ENCODE data around the gene MAGI1.
"Not testable (repeated sequence)": the region's sequence is repeated elsewhere in the genome, so short reads cannot be mapped to it uniquely, and the experiment has no call there.

The MAGI1 gene

DNA sequence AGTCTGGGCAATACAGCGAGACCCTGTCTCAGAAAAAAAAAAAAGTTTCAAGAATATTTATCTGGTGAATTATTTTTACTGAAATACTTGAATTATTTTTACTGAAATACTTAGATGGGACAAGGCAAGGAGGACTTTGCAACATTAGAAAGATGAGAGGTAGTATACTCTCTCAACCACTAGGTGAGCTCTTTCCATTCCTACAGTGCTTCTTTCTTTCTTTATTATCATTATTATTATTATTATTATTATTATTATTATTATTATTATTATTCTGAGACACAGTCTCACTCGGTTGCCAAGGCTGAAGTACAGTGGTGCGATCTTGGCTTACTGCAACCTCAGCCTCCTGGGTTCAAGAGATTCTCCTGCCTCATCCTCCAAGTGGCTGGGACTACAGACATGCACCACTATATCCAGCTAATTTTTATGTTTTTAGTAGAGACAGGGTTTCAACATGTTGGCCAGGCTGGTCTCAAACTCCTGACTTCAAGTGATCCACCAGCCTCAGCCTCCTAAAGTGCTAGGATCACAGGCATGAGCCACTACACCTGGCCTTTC is 468.8 kb downstream of the MAGI1 start:
- Histone ChIP-seq H3K27ac (ENCODE audit: low read length) (no peak overlapping the region), H3K36me3 (ENCODE audit: control insufficient read depth, low read depth, low read length) (no peaks in the 10 kb centered on the region), H3K9ac (ENCODE audit: low read length) (no peak overlapping the region), H3K4me3 (ENCODE audit: low read length) (no peak overlapping the region), H3K9me3 (ENCODE audit: control insufficient read depth, low read depth, low read length) (no peaks in the 10 kb centered on the region), H3K4me1 (ENCODE audit: control insufficient read depth, low read depth, low read length) (peaks cover 2% of the 10 kb centered on the region), H3K27me3 (ENCODE audit: control insufficient read depth, insufficient read depth, low read length) (no peaks in the 10 kb centered on the region)

DNA sequence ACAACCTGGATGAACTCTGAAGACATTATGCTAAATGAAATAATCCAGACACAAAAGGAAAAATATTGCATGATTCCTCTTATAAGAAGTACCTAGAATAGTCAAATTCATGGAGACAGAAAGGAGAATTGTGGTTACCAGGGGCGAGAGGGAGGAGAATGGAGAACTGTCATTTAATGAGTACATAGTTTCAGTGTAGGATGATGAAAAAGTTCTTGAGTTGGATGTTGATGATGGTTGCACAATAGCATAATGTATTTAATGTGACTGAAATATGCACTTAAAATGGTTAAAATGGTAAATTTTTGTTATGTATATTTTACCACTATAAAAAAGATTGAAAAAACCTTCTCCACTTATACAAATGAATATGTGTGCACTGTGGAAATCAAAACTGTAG is 469.6 kb downstream of the MAGI1 start:
- H3K27me3 ChIP-seq (ENCODE audit: control insufficient read depth, insufficient read depth, low read length): no peaks in the 10 kb centered on the region
- H3K4me3 ChIP-seq (ENCODE audit: low read length): no peak overlapping the region
- H3K4me1 ChIP-seq (ENCODE audit: control insufficient read depth, low read depth, low read length): peaks cover 3% of the 10 kb centered on the region
- no peaks in the 10 kb centered on the region for H3K36me3 ChIP-seq (ENCODE audit: control insufficient read depth, low read depth, low read length)
- no peak overlapping the region for H3K9ac ChIP-seq (ENCODE audit: low read length)
- H3K27ac ChIP-seq (ENCODE audit: low read length): no peak overlapping the region
- H3K9me3 ChIP-seq (ENCODE audit: control insufficient read depth, low read depth, low read length): no peaks in the 10 kb centered on the region

DNA sequence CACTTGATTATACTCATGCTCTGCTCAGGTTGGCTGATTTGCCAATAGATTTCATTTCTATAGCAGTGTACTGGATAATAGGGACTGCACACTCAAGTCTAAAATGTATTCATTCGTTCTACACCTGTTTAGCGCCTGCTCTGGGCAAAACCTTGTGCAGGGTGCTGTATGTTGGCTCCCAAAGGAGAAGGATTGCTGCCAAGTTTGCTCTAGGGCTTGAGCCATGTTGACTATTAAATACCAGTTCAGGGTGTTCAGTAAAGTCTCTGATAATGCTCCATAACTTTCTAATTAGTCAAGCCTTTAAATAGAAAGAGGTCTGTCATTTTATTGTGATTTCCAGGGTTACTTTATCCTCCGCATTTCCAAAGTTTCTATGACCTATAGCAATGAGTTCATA is 470.2 kb downstream of the MAGI1 start:
- H3K27ac ChIP-seq (ENCODE audit: low read length): no peak overlapping the region
- no peaks in the 10 kb centered on the region for H3K27me3 ChIP-seq (ENCODE audit: control insufficient read depth, insufficient read depth, low read length)
- H3K36me3 ChIP-seq (ENCODE audit: control insufficient read depth, low read depth, low read length): no peaks in the 10 kb centered on the region
- H3K9me3 ChIP-seq (ENCODE audit: control insufficient read depth, low read depth, low read length): no peaks in the 10 kb centered on the region
- H3K4me3 ChIP-seq (ENCODE audit: low read length): no peak overlapping the region
- H3K9ac ChIP-seq (ENCODE audit: low read length): no peak overlapping the region
- peaks cover 9% of the 10 kb centered on the region for H3K4me1 ChIP-seq (ENCODE audit: control insufficient read depth, low read depth, low read length)

DNA sequence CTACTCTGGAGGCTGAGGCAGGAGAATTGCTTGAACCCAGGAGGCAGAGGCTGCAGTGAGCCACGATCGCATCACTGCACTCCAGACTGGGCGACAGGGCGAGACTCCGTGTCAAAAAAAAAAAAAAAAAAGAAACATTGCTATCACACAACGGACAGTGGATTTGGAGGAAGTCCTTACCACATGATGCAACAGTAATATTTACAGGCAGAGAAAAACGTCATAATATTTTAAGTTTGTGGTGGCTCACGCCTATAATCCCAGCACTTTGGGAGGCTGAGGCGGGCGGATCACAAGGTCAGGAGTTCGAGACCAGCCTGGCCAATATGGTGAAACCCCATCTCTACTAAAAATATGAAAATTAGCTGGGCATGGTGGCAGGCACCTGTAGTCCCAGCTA is 473.0 kb downstream of the MAGI1 start:
- not testable (repeated sequence) for H3K27ac ChIP-seq (ENCODE audit: low read length); H3K36me3 ChIP-seq (ENCODE audit: control insufficient read depth, low read depth, low read length); H3K9ac ChIP-seq (ENCODE audit: low read length); H3K27me3 ChIP-seq (ENCODE audit: control insufficient read depth, insufficient read depth, low read length); H3K9me3 ChIP-seq (ENCODE audit: control insufficient read depth, low read depth, low read length); H3K4me3 ChIP-seq (ENCODE audit: low read length)
- H3K4me1 ChIP-seq (ENCODE audit: control insufficient read depth, low read depth, low read length): peaks cover 14% of the 10 kb centered on the region

DNA sequence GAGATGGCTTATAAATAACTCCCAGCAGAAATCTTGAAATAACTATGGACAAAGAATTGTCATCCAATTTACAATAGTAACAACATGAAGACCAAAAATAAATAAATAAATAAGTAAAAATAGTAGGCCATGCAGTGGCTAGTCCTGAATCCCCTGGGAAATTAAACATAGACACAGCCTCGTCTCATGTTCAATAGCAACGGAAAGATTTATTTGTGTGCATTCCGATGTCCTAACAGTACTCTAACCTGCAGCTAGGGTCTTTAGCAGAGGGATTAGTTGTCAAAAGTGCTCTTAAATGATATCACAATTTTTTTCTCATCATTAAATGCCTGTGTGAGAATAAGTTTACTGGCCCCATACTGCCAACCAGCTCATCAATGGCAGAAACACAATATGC is 474.2 kb downstream of the MAGI1 start:
- no peaks in the 10 kb centered on the region for H3K9me3 ChIP-seq (ENCODE audit: control insufficient read depth, low read depth, low read length)
- peaks cover 14% of the 10 kb centered on the region for H3K4me1 ChIP-seq (ENCODE audit: control insufficient read depth, low read depth, low read length)
- no peaks in the 10 kb centered on the region for H3K27me3 ChIP-seq (ENCODE audit: control insufficient read depth, insufficient read depth, low read length)
- H3K27ac ChIP-seq (ENCODE audit: low read length): no peak overlapping the region
- no peak overlapping the region for H3K9ac ChIP-seq (ENCODE audit: low read length)
- no peak overlapping the region for H3K4me3 ChIP-seq (ENCODE audit: low read length)
- H3K36me3 ChIP-seq (ENCODE audit: control insufficient read depth, low read depth, low read length): no peaks in the 10 kb centered on the region

DNA sequence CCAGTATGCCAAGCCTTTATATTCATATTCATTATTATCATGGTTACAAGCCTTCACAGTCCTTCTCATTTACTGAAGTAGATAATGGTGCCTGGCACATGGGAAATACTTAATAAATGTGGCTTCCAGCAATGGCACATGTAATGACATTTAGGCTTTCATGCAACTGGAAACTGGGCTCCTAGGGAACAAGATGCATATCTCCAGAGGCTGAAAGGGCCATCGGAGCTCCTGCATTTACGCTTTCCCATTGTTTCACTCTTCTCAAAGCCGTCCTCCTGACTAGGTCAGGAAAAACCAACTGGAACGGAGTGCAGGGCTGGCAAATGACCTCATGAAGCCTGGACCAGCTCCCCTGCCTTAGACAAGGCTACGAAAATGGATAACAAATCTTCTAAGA is 474.9 kb downstream of the MAGI1 start:
- Histone ChIP-seq H3K9ac (ENCODE audit: low read length) (no peak overlapping the region), H3K27me3 (ENCODE audit: control insufficient read depth, insufficient read depth, low read length) (no peaks in the 10 kb centered on the region), H3K9me3 (ENCODE audit: control insufficient read depth, low read depth, low read length) (no peaks in the 10 kb centered on the region), H3K27ac (ENCODE audit: low read length) (no peak overlapping the region), H3K36me3 (ENCODE audit: control insufficient read depth, low read depth, low read length) (no peaks in the 10 kb centered on the region), H3K4me1 (ENCODE audit: control insufficient read depth, low read depth, low read length) (peaks cover 14% of the 10 kb centered on the region), H3K4me3 (ENCODE audit: low read length) (no peak overlapping the region)

DNA sequence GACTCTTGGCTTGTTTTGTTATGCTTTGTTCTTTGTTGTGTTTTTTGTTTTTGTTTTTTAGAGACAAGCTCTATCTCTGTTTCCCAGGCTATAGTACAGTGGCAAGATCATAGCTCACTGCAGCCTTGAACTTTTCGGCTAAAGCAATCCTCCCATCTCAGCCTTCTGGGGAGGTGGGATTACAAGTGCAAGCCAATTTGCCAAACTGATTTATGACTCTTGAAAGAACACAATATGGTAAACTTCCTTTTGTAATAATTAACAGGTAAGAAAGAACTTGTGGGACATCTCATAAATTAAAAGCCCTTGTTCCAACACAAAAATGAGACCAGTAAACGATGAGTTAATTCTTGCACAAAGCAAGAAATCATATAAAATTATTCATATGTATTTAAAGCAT is 476.3 kb downstream of the MAGI1 start:
- Histone ChIP-seq H3K4me3 (ENCODE audit: low read length) (no peak overlapping the region), H3K4me1 (ENCODE audit: control insufficient read depth, low read depth, low read length) (peaks cover 14% of the 10 kb centered on the region), H3K27me3 (ENCODE audit: control insufficient read depth, insufficient read depth, low read length) (no peaks in the 10 kb centered on the region), H3K9me3 (ENCODE audit: control insufficient read depth, low read depth, low read length) (no peaks in the 10 kb centered on the region), H3K9ac (ENCODE audit: low read length) (no peak overlapping the region), H3K36me3 (ENCODE audit: control insufficient read depth, low read depth, low read length) (no peaks in the 10 kb centered on the region), H3K27ac (ENCODE audit: low read length) (no peak overlapping the region)

DNA sequence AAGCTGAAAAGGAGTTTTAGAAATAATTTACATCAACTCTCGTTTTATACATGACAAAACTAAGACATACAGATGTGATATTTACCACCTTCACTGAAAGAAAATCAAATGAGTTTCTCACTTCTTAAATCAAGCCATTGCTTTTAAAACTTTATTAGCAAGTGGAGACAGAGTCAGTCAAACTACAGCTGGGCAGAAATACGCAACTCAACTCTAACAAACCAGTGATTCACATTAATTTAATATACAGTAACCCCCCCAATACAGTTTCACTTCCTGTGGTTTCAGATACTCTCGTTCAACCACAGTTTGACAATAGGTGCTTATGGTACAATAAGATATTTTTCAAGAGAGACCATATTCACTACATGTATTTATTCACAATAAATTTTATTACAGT is 477.1 kb downstream of the MAGI1 start:
- H3K36me3 ChIP-seq (ENCODE audit: control insufficient read depth, low read depth, low read length): no peaks in the 10 kb centered on the region
- H3K4me3 ChIP-seq (ENCODE audit: low read length): no peak overlapping the region
- H3K27ac ChIP-seq (ENCODE audit: low read length): no peak overlapping the region
- H3K9ac ChIP-seq (ENCODE audit: low read length): no peak overlapping the region
- H3K9me3 ChIP-seq (ENCODE audit: control insufficient read depth, low read depth, low read length): no peaks in the 10 kb centered on the region
- no peaks in the 10 kb centered on the region for H3K27me3 ChIP-seq (ENCODE audit: control insufficient read depth, insufficient read depth, low read length)
- peaks cover 14% of the 10 kb centered on the region for H3K4me1 ChIP-seq (ENCODE audit: control insufficient read depth, low read depth, low read length)

DNA sequence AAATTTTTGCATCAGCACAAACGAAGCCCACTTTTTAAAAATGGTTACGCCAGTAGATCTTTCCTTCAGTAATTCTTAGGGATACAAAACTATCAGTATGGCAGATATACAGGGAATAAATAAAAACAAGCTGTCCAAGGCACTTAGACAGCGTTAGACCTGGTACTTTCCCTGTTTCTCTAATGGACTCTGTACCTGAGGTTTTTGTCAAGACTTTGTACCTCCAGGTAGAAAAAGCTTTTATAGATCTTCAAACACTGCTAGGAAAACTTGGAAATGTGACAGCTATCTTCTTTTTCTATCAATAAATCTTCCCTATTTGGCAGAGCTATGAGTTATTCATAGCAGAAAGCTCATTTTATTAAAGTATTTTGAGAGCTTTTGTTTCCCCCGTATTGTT is 477.8 kb downstream of the MAGI1 start:
- H3K27ac ChIP-seq (ENCODE audit: low read length): no peak overlapping the region
- H3K4me1 ChIP-seq (ENCODE audit: control insufficient read depth, low read depth, low read length): peaks cover 14% of the 10 kb centered on the region
- no peaks in the 10 kb centered on the region for H3K9me3 ChIP-seq (ENCODE audit: control insufficient read depth, low read depth, low read length)
- H3K36me3 ChIP-seq (ENCODE audit: control insufficient read depth, low read depth, low read length): no peaks in the 10 kb centered on the region
- no peak overlapping the region for H3K9ac ChIP-seq (ENCODE audit: low read length)
- no peak overlapping the region for H3K4me3 ChIP-seq (ENCODE audit: low read length)
- no peaks in the 10 kb centered on the region for H3K27me3 ChIP-seq (ENCODE audit: control insufficient read depth, insufficient read depth, low read length)

DNA sequence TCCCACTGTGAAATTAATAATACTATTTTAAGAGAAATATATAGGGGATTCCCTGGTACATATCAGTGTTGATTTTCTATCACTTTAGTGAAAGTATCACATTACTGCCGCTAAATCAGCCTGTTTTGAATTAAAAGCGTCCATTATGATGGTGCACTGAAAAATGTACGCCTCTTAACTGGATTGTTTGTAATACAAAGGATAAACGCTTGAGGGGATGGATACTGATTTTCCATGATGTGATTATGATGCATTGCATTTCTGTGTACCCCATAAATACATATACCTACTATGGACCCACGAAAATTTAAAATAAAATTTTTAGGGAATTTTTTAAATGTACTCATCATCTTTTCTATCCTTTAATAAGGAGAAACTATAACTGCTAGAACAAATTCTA is 478.6 kb downstream of the MAGI1 start:
- H3K9me3 ChIP-seq (ENCODE audit: control insufficient read depth, low read depth, low read length): no peaks in the 10 kb centered on the region
- peaks cover 14% of the 10 kb centered on the region for H3K4me1 ChIP-seq (ENCODE audit: control insufficient read depth, low read depth, low read length)
- H3K4me3 ChIP-seq (ENCODE audit: low read length): no peak overlapping the region
- H3K36me3 ChIP-seq (ENCODE audit: control insufficient read depth, low read depth, low read length): no peaks in the 10 kb centered on the region
- H3K27me3 ChIP-seq (ENCODE audit: control insufficient read depth, insufficient read depth, low read length): no peaks in the 10 kb centered on the region
- no peak overlapping the region for H3K9ac ChIP-seq (ENCODE audit: low read length)
- H3K27ac ChIP-seq (ENCODE audit: low read length): no peak overlapping the region

DNA sequence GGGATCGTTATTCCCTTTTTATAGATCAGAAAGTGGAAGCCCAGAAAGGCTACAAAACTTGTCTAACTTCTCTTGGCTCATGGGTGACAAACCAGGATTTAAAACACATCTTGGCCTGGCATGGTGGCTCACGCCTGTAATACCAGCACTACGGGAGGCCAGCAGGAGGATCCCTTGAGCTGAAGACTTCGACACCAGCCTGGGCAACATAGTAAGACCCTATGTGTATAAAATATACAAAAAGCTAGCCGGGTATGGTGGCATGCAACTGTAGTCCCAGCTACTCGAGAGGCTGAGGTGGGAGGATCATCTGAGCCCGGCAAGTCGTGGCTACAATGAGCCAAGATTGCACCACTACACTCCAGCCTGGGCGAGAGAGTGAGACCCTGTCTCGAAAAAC is 479.1 kb downstream of the MAGI1 start:
- no peaks in the 10 kb centered on the region for H3K27me3 ChIP-seq (ENCODE audit: control insufficient read depth, insufficient read depth, low read length)
- H3K9ac ChIP-seq (ENCODE audit: low read length): no peak overlapping the region
- no peaks in the 10 kb centered on the region for H3K9me3 ChIP-seq (ENCODE audit: control insufficient read depth, low read depth, low read length)
- peaks cover 14% of the 10 kb centered on the region for H3K4me1 ChIP-seq (ENCODE audit: control insufficient read depth, low read depth, low read length)
- H3K4me3 ChIP-seq (ENCODE audit: low read length): no peak overlapping the region
- H3K36me3 ChIP-seq (ENCODE audit: control insufficient read depth, low read depth, low read length): no peaks in the 10 kb centered on the region
- H3K27ac ChIP-seq (ENCODE audit: low read length): no peak overlapping the region

DNA sequence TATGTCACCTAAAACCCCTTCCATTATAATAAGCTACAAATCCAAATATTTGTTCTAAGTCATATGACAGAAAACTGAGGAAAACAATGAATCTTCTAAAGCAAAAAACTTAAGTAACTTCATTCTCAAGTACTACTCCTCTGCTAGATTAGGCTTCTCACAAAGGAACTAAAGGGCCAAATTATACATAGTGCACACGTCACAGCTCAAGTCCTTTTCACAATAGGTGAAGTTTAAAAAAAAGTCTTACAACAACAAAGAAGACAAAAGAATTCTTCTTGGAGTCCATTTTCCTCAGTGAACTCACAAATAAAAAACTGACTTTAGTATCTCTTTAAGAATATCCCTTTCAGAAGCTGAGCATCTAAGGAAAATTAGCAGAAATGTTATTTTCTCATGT is 479.9 kb downstream of the MAGI1 start:
- Histone ChIP-seq H3K4me3 (ENCODE audit: low read length) (no peak overlapping the region), H3K36me3 (ENCODE audit: control insufficient read depth, low read depth, low read length) (no peaks in the 10 kb centered on the region), H3K9ac (ENCODE audit: low read length) (no peak overlapping the region), H3K4me1 (ENCODE audit: control insufficient read depth, low read depth, low read length) (peaks cover 11% of the 10 kb centered on the region), H3K9me3 (ENCODE audit: control insufficient read depth, low read depth, low read length) (no peaks in the 10 kb centered on the region), H3K27me3 (ENCODE audit: control insufficient read depth, insufficient read depth, low read length) (no peaks in the 10 kb centered on the region), H3K27ac (ENCODE audit: low read length) (no peak overlapping the region)
